Choroid plexus epithelial cell (primary cell): ENCODE data around the gene MPPED1.

Source experiments
- DNase-seq: peaks from one replicate; pipeline ENCODE4 v3.0.0-alpha.2; 2010; ENCODE audit warnings: low read depth
- H3K4me3 ChIP-seq: 2 replicates; pipeline ENCODE4 v1.5.1; 2011; ENCODE audit warnings: low read depth, mild to moderate bottlenecking, control low read depth, low read length, moderate library complexity
- TF ChIP-seq, protein P1 (sequence below): conservative IDR thresholded peaks from 2 replicates; pipeline ENCODE4 v1.5.1; 2011; ENCODE audit warnings: low read depth, mild to moderate bottlenecking, control low read depth, inconsistent platforms, low read length, moderate library complexity

Gene MPPED1

GRCh38 chr22:43540529-43540923 is 128.7 kb downstream of the MPPED1 start:
- DNase-seq: no peak
- no peak overlapping the region for H3K4me3 ChIP-seq
- TF ChIP-seq, protein P1, sequence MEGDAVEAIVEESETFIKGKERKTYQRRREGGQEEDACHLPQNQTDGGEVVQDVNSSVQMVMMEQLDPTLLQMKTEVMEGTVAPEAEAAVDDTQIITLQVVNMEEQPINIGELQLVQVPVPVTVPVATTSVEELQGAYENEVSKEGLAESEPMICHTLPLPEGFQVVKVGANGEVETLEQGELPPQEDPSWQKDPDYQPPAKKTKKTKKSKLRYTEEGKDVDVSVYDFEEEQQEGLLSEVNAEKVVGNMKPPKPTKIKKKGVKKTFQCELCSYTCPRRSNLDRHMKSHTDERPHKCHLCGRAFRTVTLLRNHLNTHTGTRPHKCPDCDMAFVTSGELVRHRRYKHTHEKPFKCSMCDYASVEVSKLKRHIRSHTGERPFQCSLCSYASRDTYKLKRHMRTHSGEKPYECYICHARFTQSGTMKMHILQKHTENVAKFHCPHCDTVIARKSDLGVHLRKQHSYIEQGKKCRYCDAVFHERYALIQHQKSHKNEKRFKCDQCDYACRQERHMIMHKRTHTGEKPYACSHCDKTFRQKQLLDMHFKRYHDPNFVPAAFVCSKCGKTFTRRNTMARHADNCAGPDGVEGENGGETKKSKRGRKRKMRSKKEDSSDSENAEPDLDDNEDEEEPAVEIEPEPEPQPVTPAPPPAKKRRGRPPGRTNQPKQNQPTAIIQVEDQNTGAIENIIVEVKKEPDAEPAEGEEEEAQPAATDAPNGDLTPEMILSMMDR: no peak

DNA sequence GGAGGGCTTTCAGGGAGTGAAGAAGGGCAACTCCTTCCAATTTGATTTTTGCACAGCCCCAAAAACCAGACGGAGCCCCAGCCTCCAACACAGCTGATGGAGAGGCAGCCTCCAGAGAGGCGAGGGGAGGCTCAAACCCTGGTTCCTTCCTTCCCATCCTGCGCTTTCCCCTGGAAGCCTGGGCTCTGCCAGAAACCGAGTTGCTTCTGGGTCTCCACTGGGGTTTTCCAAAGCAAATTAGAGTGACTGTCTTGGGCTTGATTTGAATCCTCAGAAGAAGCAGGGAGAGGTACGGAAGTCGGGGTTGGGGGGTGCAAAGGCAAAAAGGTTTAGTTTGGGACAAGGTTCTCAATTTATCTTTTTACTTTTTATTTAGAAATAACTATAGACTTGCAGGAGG is 129.2 kb downstream of the MPPED1 start:
- no peak for DNase-seq
- TF ChIP-seq, protein P1: no peak
- no peak overlapping the region for H3K4me3 ChIP-seq

- TF ChIP-seq, protein P1: no peak
- no peak for DNase-seq
- no peak overlapping the region for H3K4me3 ChIP-seq
Observed at GRCh38 chr22:43541462-43542407, 129.9 kb downstream of the MPPED1 start.

DNA sequence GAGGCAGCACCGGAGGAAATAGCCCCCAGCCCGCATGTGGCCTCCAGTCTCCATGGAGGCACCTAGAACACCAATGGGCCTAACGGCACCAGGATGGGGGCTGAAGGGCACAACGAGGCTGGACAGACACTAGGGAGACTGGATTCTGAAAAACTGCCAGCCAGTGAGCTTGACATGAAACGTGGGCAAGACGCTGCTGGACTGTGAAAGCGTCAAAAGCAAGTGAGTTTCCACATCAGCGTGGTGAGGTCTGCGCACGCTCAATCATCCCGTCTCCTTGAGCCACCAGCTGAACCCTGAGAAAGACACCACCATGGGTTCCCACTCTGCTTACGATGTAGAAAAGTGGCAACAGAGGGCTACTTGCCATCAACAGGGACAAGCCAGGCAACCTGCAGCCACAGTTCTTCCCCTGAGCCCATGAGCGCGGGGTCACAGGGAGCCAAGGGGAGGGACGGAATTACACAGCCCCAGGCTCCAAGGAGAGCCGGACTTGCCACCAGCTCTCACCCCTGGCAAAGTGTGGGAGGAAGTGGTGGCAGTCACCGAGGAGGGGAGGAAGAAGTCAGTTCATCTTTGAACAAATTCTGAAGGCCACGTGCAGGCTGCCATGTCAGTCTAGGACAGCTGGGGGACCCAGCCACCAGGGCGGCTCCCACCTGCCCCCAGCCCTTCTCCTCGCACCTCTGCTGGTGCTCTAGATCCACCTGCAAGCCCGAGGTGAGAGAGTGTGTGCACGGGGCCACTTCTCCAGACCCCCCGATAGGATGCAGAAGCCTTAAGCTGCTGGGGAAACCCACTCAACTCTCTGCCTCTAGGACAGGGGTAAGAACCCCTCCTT is 131.1 kb downstream of the MPPED1 start:
- no peak for DNase-seq
- no peak overlapping the region for H3K4me3 ChIP-seq
- TF ChIP-seq, protein P1: no peak

DNA sequence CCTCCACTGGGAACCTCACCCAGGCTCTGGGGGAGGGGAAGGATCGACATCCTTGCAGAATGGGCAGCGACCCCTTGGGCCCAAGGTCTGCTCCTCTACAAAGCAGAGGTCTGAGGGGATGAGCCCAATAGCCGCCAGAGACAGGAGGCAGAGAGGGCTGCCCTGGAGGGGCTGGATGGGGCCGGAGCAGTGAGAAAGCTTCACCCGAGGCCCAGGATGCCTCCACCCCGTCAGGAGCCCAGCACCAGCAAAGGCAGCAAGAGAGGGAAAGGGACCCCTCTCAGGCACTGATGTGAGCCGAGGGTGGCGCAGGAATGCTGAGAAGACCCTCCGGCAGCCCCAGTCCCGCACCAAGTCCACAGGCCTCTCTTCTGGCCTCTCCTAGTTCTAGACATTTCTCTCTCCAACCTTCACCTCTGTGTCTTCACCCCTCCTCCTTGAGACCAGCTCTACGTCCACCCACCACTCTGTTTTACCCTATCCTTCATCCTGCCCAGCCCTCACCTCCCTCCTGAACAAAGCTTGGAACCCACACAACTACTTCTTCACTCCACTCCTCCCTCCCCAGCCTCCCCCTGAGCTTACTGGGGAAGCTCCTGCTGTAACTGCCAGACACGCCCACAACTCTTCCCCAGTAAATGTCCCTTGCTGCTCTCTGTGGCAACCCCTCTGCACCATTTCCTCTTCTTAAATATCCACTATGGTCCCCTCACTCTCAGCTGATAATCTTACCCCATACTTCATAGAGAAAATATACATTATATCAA is 131.9 kb downstream of the MPPED1 start:
- DNase-seq: no peak
- H3K4me3 ChIP-seq: no peak overlapping the region
- TF ChIP-seq, protein P1: no peak

- DNase-seq: no peak
- no peak overlapping the region for H3K4me3 ChIP-seq
- TF ChIP-seq, protein P1: no peak
Observed at GRCh38 chr22:43544289-43544673, 132.5 kb downstream of the MPPED1 start.
